Measurements from ENCODE around the gene DENND4B. TPM values are rescaled to one million over a fixed set of nuclear protein-coding genes. Genes with fewer than 3 reads are reported as not detected.
A peak's percentile ranks its signal among the peaks of the same experiment; 100 is the strongest.

Gene DENND4B
- total RNA-seq, 4 donors from 2014 or later, result 28.9 to 63.7 (median 44.8) TPM

- H3K36me3 ChIP-seq, result peaks cover 20 to 22% of the 10 kb centered on the region in 2 donors
- intact Hi-C loops (cut with DNase I), result no loop called here
- H3K27me3 ChIP-seq, result no peaks in the 10 kb centered on the region
- H3K27ac ChIP-seq, result peak overlapping the region; percentile 90 to 94 (median 90)
- H3K9me3 ChIP-seq, result no peaks in the 10 kb centered on the region
- WGBS, 2 donors, result 0 to 2% methylated on average over 12 to 16 of the region's 16 CpGs
- peaks cover 13 to 14% of the 10 kb centered on the region in 2 donors for H3K4me1 ChIP-seq
- no peak for TF ChIP-seq POLR2A (IDR thresholded peaks at IDR 0.05)
- DNase-seq, result peak in 1 of 2 donors; percentile 6
- H3K4me3 ChIP-seq (replicated peaks in 1 of 3), result peak overlapping the region; percentile 90 to 98 (median 92)
These were observed 30.3 kb upstream of the DENND4B start for GRCh38 chr1:153976819-153977249.

GRCh38 chr1:153973525-153973924 lies 27.0 kb upstream of the DENND4B start:
- Histone ChIP-seq H3K27ac (no peak overlapping the region), H3K27me3 (no peaks in the 10 kb centered on the region), H3K9me3 (no peaks in the 10 kb centered on the region), H3K4me1 (peaks cover 18 to 19% of the 10 kb centered on the region in 2 donors), H3K4me3 (replicated peaks in 1 of 3) (no peak overlapping the region), H3K36me3 (peaks cover 20 to 22% of the 10 kb centered on the region in 2 donors)
- TF ChIP-seq CTCF (IDR thresholded peaks at IDR 0.05), result no peak
- no peak for TF ChIP-seq POLR2A (IDR thresholded peaks at IDR 0.05)
- 81 to 90% methylated on average over 6 to 7 of the region's 7 CpGs for WGBS, 2 donors
- DNase-seq, result no peak
- intact Hi-C loops (cut with DNase I), result no loop called here

- H3K9me3 ChIP-seq, result no peaks in the 10 kb centered on the region
- WGBS, 2 donors, result 90 to 92% methylated on average over 3 of the region's 3 CpGs
These were observed 26.6 kb upstream of the DENND4B start for GRCh38 chr1:153973071-153973470.

GRCh38 chr1:153970346-153970745 lies 23.8 kb upstream of the DENND4B start:
- Histone ChIP-seq H3K4me3 (replicated peaks in 1 of 3) (no peak overlapping the region), H3K36me3 (peaks cover 15% of the 10 kb centered on the region in 2 donors), H3K4me1 (peaks cover 16 to 19% of the 10 kb centered on the region in 2 donors), H3K27me3 (no peaks in the 10 kb centered on the region), H3K27ac (no peak overlapping the region), H3K9me3 (no peaks in the 10 kb centered on the region)
- intact Hi-C loops (cut with DNase I), result no loop called here
- no peak for TF ChIP-seq CTCF (IDR thresholded peaks at IDR 0.05)
- no peak for TF ChIP-seq POLR2A (IDR thresholded peaks at IDR 0.05)
- no peak for DNase-seq
- 92 to 94% methylated on average over 2 of the region's 2 CpGs for WGBS, 2 donors

More at GRCh38 chr1:153973071-153973470, 26.6 kb upstream of the DENND4B start:
- Histone ChIP-seq H3K27me3 (no peaks in the 10 kb centered on the region), H3K36me3 (peaks cover 20 to 22% of the 10 kb centered on the region in 2 donors), H3K4me3 (replicated peaks in 1 of 3) (no peak overlapping the region), H3K27ac (no peak overlapping the region), H3K4me1 (peaks cover 16 to 23% of the 10 kb centered on the region in 2 donors)
- TF ChIP-seq POLR2A (IDR thresholded peaks at IDR 0.05), result no peak
- no peak for TF ChIP-seq CTCF (IDR thresholded peaks at IDR 0.05)
- intact Hi-C loops (cut with DNase I), result no loop called here
- DNase-seq, result no peak

GRCh38 chr1:153968972-153969371 lies 22.5 kb upstream of the DENND4B start:
- H3K4me1 ChIP-seq, result peaks cover 18 to 31% of the 10 kb centered on the region in 2 donors
- intact Hi-C loops (cut with DNase I), result no loop called here

More at GRCh38 chr1:153968972-153969371, 22.5 kb upstream of the DENND4B start:
- H3K27me3 ChIP-seq, result no peaks in the 10 kb centered on the region
- no peak for TF ChIP-seq CTCF (IDR thresholded peaks at IDR 0.05)
- peaks cover 1 to 3% of the 10 kb centered on the region in 2 donors for H3K36me3 ChIP-seq
- peak overlapping the region in 1 of 3 donors; percentile 46 for H3K4me3 ChIP-seq (replicated peaks in 1 of 3)
- H3K9me3 ChIP-seq, result no peaks in the 10 kb centered on the region
- H3K27ac ChIP-seq, result peak overlapping the region in 2 of 3 donors; percentile 93 to 98
- no peak for DNase-seq
- WGBS, 2 donors, result 87 to 93% methylated on average over 2 of the region's 2 CpGs

Data from thyroid gland (tissue), 4 donors.